Adrenal gland (tissue), 5 donors: Measurements from ENCODE around the gene PIK3IP1.

Source experiments
- CTCF ChIP-seq, 6 experiments: fragments of 450-650 bp in 4 of 6; fragments of 200-600 bp in 2 of 6; sonication (generic) in 1 of 6; IDR thresholded peaks; 1 replicate in 5 of 6; 2 replicates in 1 of 6; pipeline versions ENCODE4 v1.5.1 to v1.8.0; 2016 to 2021; ENCODE audit warnings: antibody characterized with exemption in 6 of 6, mild to moderate bottlenecking in 2 of 6, moderate library complexity in 1 of 6
- POLR2A ChIP-seq, 2 donors: fragments of 450-650 bp; IDR thresholded peaks; one replicate each; pipeline ENCODE4 v1.6.1; 2017; ENCODE audit warnings: antibody characterized with exemption in 2 of 2, mild to moderate bottlenecking in 2 of 2, moderate library complexity in 1 of 2
- donor health status: DM: no; HTN: no; CAD: no.

GRCh38 chr22:31275018-31275417 is 17.3 kb downstream of the PIK3IP1 start:
- TF ChIP-seq CTCF (IDR thresholded peaks at IDR 0.05) (no peak), POLR2A (IDR thresholded peaks at IDR 0.05) (no peak)
